ENCODE data around the gene WRAP53.
"Not testable (repeated sequence)": the region's sequence is repeated elsewhere in the genome, so short reads cannot be mapped to it uniquely, and the experiment has no call there.

The WRAP53 gene
- 15.8 to 18.7 reads per million in 2 experiments for total RNA-seq

GRCh38 chr17:7687908-7688807, at the start of gene WRAP53:
Gene WRAP53 (plus strand): TSS chr17:7688477. CDS start chr17:7688649, 172 bp downstream.
- peak; percentile 92 for DNase-seq (ENCODE audit: low read depth)

DNA sequence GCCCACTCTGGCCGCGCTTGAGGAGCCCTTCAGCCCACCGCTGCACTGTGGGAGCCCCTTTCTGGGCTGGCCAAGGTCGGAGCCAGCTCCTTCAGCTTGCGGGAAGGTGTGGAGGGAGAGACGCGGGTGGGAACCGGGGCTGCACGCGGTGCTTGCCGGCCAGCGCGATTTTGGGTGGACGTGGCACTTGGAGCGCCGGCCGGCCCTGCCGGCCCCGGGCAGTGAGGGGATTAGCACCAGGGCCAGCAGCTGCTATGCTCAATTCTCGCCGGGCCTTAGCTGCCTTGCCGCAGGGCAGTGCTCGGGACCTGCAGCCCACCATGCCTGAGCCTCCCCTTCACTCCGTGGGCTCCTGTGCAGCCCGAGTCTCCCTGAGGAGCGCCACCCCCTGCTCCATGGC, 47.5 kb upstream of the WRAP53 start:
- DNase-seq (ENCODE audit: low read depth) = no peak

DNA sequence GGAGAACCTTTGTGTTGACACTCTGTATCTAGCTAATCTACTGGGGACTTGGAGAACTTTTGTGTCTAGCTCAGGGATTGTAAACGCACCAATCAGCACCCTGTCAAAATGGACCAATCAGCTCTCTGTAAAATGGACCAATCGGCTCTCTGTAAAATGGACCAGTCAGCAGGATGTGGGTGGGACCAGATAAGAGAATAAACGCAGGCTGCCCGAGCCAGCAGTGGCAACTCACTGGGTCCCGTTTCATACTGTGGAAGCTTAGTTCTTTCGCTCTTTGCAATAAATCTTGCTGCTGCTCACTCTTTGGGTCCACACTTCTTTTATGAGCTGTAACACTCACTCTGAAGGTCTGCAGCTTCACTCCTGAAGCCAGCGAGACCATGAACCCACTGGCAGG, 46.6 kb upstream of the WRAP53 start:
- not testable (repeated sequence) for DNase-seq (ENCODE audit: low read depth)

DNA sequence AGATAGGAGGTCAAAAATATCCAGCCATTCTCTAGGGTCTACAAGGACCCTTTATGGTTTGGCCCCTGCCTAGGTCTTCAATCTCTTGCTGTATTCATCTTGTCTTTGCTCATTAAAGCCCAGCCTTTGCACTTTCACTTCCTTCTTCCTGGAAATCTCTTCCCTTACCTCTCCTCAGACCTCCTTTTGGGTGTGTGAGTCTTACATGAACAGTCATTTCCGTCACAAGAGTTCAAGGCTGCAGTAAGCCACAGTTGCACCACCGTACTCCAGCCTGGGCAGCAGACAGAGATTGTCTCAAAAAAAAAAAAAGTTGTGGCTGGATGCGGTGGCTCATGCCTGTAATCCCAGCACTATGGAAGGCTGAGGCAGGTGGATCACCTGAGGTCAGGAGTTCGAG, 43.5 kb upstream of the WRAP53 start:
- DNase-seq (ENCODE audit: low read depth) = no peak

DNA sequence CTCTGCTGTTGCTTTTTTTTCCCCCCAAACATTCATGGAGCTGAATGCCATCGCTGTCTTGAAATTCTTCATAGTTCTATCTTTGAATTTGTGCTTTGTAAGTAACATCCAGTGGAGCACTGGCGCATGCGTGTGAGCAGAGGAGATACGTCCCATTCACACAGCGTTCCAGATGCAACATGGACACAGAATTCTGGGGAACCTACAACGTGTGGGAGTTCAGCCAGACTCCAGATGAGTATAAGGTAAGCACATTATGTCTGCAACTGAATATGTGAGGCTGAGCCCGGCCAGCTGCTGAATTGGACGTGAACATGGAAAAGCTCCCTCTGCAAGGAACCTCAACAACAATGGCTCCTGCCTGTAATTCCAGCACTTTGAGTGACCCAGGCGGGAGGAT, 41.8 kb upstream of the WRAP53 start:
- DNase-seq (ENCODE audit: low read depth) = no peak

- DNase-seq (ENCODE audit: low read depth) = no peak
Measured at GRCh38 chr17:7647018-7647417, 41.3 kb upstream of the WRAP53 start.

- DNase-seq (ENCODE audit: low read depth) = peak; percentile 70
Measured at GRCh38 chr17:7650509-7651096, 37.7 kb upstream of the WRAP53 start, which contains the start of gene ATP1B2. Gene ATP1B2 (plus strand): TSS chr17:7650926. CDS start chr17:7651519, 593 bp downstream.

GRCh38 chr17:7651097-7651664, 37.1 kb upstream of the WRAP53 start:
- no peak for DNase-seq (ENCODE audit: low read depth)

- DNase-seq (ENCODE audit: low read depth) = no peak
Measured at GRCh38 chr17:7651665-7652387, 36.5 kb upstream of the WRAP53 start.

- no peak for DNase-seq (ENCODE audit: low read depth)
Measured at GRCh38 chr17:7652388-7653356, 35.6 kb upstream of the WRAP53 start.

GRCh38 chr17:7654832-7655540, 33.3 kb upstream of the WRAP53 start:
- no peak for DNase-seq (ENCODE audit: low read depth)

DNA sequence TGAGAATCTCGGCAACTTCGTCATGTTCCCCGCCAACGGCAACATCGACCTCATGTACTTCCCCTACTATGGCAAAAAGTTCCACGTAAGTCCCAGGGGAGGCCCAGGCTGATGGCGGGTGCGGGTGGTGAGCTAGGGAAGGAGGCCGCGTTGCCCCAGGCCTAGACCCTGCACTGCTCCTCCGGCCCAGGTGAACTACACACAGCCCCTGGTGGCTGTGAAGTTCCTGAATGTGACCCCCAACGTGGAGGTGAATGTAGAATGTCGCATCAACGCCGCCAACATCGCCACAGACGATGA, 32.8 kb upstream of the WRAP53 start:
- DNase-seq (ENCODE audit: low read depth) = no peak

DNA sequence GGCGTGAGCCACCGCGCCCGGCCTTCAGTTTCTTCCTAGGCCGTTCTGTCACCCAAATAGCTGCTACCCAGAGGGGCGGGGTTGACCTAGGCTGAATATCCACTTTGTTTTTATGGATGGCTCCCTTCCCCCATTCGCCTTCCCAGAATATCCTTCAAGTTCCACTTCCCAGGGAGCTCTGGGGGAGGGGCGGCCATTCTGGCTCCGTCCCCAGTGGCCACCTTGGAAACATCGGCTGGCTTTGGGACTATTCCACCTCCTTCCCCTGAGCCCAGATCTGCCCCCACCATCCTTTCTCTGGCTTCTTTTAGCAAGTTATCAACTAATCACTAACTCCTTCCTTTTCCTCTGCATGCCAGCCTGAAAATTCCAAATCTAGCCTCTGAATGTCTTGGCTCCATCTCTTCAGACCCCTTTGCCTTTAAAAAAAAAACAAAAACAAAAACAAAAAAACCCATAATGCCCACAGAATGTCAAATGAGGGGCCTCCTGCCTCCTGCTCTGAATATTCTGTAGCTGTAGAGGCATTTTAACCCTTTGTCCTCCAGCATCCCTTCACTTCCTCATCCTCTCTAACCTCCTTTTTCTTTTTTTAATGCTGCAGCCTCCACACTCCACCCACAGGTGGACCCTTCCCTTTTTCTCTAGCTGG, 31.2 kb upstream of the WRAP53 start:
- no peak for DNase-seq (ENCODE audit: low read depth)

DNA sequence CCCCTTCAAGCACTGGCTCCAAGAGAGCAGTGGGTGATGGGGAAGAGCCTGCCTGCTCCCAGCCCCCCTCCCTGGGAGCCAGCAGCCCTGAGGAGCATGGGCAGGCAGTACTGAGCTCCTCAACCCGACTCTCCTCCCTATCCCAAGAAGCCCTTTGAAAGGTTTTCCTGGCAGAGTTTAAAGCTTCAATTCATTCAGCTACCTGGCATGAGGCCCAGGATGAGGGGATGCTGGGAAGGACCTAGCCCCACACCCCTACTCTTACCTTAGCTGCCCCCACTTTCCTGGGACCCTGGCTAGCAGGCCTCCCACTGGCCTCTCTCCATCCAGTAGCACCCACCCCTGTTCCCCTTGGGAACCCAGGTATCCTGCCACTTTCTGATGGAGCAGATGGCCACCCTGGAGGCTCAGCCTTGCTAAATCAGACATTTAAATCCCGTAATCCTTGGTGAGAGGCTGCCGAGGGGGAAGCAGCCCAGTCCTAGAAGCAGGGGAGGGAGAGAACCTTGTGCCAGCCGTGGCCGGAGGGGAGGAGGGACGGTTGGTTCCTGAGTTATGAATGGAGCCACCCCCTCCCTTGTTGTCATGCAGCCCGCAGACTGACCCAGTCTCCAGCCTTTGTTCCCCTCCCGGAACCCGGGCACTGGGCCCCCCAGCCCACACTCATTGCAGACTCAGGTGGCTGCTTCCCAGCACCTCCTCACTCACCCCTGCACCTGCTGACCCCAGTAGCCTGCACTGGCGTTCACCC, 20.4 kb upstream of the WRAP53 start:
- DNase-seq (ENCODE audit: low read depth) = no peak

DNA sequence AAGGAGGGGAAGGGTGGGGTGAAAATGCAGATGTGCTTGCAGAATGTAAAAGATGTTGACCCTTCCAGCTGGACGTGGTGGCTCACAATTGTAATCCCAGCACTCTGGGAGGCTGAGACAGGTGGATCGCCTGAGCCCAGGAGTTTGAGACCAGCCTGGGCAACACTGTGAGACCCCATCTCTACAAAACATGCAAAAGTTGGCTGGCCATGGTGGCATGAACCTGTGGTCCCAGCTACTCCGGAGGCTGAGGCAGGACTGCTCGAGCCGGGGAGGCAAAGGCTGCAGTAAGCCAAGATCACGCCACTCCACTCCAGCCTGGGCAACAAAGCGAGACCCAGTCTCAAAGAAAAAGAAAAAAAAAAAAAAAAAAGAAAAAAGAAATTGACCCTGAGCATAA, 19.8 kb upstream of the WRAP53 start:
- DNase-seq (ENCODE audit: low read depth) = no peak

DNA sequence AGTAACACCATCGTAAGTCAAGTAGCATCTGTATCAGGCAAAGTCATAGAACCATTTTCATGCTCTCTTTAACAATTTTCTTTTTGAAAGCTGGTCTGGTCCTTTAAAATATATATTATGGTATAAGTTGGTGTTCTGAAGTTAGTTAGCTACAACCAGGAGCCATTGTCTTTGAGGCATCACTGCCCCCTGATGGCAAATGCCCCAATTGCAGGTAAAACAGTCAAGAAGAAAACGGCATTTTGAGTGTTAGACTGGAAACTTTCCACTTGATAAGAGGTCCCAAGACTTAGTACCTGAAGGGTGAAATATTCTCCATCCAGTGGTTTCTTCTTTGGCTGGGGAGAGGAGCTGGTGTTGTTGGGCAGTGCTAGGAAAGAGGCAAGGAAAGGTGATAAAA, 15.0 kb upstream of the WRAP53 start:
- DNase-seq (ENCODE audit: low read depth) = no peak

DNA sequence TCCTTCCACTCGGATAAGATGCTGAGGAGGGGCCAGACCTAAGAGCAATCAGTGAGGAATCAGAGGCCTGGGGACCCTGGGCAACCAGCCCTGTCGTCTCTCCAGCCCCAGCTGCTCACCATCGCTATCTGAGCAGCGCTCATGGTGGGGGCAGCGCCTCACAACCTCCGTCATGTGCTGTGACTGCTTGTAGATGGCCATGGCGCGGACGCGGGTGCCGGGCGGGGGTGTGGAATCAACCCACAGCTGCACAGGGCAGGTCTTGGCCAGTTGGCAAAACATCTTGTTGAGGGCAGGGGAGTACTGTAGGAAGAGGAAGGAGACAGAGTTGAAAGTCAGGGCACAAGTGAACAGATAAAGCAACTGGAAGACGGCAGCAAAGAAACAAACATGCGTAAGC, 13.3 kb upstream of the WRAP53 start:
- DNase-seq (ENCODE audit: low read depth) = no peak

DNA sequence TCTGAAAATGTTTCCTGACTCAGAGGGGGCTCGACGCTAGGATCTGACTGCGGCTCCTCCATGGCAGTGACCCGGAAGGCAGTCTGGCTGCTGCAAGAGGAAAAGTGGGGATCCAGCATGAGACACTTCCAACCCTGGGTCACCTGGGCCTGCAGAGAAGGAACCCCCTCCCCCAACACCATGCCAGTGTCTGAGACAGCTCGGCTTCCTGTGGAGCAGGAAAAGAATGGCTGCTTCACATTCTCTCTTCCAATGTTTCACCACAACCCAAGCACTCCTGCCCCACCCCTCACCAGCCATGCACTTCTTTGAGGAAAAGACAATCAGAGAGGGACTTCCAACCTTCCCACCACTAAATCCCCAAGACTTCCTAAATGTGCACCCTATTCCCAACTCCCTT, 11.7 kb upstream of the WRAP53 start:
- DNase-seq (ENCODE audit: low read depth) = no peak

DNA sequence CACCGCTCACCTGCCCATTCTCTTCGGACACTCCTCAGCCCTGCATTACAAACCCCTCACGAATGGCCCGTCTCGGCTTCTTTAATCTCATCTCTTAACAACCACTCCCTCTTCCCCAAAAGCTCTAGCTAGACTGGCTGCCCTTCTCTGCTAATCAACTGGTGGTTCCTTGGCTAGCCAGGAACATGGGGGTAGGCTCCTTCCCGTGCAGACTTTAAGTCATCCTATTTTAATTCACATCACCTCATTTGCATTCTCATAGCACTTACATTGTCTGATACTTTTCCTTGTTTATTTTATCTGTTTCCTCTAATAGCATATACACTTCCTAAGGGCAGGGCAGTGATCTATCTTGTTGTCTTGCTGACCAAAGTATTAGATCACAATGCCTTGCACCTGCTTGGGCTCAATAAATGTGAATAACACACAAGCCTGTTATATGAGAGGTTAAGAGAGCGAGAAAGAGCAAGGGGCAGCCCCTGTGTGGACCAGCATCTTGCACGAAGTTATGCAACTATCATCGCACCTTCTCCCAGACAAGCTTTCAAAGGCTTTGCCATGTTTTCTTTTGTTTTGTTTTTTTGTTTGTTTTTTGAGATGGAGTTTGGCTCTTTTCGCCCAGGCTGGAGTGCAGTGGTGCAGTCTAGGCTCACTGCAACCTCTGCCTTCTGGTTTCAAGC, 10.7 kb upstream of the WRAP53 start:
- no peak for DNase-seq (ENCODE audit: low read depth)
